ENCODE measurements around the gene FAM78A. TPM values are rescaled to one million over a fixed set of nuclear protein-coding genes. Genes with fewer than 3 reads are reported as not detected.

Gene FAM78A
- total RNA-seq, 4 donors from 2014 or later: 1.7 to 4.0 (median 3.3) TPM

DNA sequence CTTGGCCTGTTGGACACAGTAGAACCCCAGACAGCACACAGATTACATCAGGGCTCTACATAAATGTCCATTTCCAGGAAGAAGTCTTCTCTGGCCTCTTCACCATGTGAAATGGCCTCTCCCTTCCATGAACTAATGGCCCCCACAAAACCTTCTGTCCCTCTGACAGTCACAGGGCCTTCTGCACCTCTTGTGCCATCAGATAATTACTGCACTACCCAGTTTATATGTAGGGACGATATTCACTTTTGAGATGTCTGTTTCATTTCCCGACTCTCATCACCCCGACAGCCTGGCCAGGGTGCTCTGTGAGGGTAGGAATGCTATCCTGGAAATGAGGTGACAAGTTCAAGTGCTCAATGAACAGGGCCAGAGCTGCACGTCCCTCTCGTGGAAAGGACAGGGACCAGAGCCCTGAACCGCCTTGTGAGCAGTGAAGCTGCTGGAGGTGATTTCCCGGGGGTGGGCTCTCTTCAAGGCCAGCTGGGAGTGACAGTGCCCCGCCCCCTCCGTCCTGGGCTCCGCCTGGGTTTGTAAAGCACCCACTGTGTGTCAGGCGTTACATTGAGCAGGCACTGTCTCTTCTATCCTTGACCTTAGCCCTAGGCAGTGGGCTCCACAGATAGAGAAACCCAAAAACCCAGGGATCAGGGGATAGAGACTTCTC lies 3.0 kb upstream of the FAM78A start:
- Histone ChIP-seq H3K4me3 (no peak overlapping the region), H3K36me3 (no peaks in the 10 kb centered on the region), H3K27me3 (peaks cover 0 to 70% (median 17%) of the 10 kb centered on the region in 4 donors), H3K27ac (replicated peaks in 1 of 4) (no peak overlapping the region), H3K4me1 (peaks cover 22 to 41% (median 32%) of the 10 kb centered on the region in 4 donors), H3K9me3 (no peaks in the 10 kb centered on the region)
- TF ChIP-seq CTCF (IDR thresholded peaks at IDR 0.05): no peak
- TF ChIP-seq POLR2AphosphoS5 (IDR thresholded peaks at IDR 0.05): no peak
- TF ChIP-seq POLR2A (IDR thresholded peaks at IDR 0.05; ENCODE audit: low read depth): no peak
- no peak for TF ChIP-seq EP300 (IDR thresholded peaks at IDR 0.05)
- WGBS: 78% methylated on average over 9 of the region's 11 CpGs
- DNase-seq (ENCODE audit: extremely low spot score): no peak
- intact Hi-C loops (cut with DNase I): no loop called here

DNA sequence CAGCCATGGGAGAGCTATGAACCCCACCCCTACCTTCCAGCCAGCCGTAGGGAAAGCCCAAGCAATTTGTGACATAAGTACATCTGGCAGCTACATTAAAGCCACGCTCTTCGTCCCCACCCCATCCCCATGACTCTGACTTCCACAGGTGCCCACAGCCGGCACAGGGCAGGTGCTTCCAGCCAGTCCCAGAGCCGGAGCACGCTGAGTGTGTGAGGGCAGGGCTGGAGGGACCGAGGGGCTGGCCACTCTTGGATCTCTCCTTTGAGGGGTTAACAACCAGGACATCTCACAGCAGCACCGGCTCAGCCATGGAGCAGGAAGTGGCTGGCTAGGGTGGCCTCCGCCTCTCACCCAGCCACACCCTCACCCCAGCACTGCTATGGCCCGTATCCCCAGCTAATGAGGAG lies 2.4 kb upstream of the FAM78A start:
- no peak for DNase-seq (ENCODE audit: extremely low spot score)
- TF ChIP-seq POLR2A (IDR thresholded peaks at IDR 0.05; ENCODE audit: low read depth) (no peak), EP300 (IDR thresholded peaks at IDR 0.05) (no peak), POLR2AphosphoS5 (IDR thresholded peaks at IDR 0.05) (no peak), CTCF (IDR thresholded peaks at IDR 0.05) (no peak)
- Histone ChIP-seq H3K27me3 (peaks cover 0 to 71% (median 17%) of the 10 kb centered on the region in 4 donors), H3K36me3 (no peaks in the 10 kb centered on the region), H3K4me3 (no peak overlapping the region), H3K4me1 (peaks cover 25 to 41% (median 35%) of the 10 kb centered on the region in 4 donors), H3K27ac (replicated peaks in 1 of 4) (no peak overlapping the region), H3K9me3 (no peaks in the 10 kb centered on the region)
- WGBS: 76% methylated on average over 8 of the region's 10 CpGs
- intact Hi-C loops (cut with DNase I): no loop called here

DNA sequence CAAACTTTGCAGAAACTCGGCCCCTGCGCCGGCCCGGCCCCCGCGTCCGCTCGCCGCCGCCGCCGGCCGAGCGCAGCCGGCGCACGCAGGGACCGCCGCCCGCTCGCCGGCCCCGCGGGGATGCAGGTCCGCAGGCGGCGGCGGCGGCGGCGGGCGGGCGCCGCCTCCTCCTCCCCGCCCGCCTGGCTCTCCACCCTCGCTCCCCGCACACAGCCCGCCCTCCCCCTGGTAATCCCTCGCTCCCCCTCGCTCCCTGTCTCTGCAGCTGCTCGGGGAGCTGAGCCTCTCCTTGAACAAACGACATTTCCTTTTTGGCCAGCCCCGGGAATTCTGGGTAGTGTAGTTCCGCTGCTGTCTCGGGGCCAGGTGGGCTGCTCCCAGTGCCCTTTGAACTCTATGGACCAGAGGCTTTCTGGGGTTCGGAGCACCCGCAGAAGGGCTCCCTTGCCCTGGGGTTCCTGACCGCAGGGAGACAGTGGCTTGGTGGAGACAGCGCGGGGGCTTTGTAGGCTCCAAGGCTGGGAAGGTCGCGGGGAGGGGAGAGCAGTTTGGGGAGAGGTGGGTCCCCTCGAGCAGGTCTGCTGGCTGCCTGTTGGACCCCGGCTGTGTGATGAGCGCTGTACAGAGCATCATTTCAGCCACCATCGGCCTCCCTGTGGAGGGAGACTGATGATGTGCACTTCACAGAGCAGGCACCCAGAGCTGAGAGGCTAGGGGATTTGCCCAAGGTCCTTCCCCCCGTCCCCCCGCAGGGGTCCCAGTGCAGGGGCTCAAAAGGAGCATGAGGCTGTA lies 1.8 kb upstream of the FAM78A start:
- H3K9me3 ChIP-seq: no peaks in the 10 kb centered on the region
- intact Hi-C loops (cut with DNase I): no loop called here
- peak overlapping the region; percentile 72 to 81 (median 77) for H3K4me3 ChIP-seq
- no peak for DNase-seq (ENCODE audit: extremely low spot score)
- TF ChIP-seq EP300 (IDR thresholded peaks at IDR 0.05) (no peak), POLR2AphosphoS5 (IDR thresholded peaks at IDR 0.05) (peak; percentile 42 to 77)
- peaks cover 25 to 38% (median 36%) of the 10 kb centered on the region in 4 donors for H3K4me1 ChIP-seq
- WGBS: 8% methylated on average over 19 of the region's 59 CpGs
- H3K27me3 ChIP-seq: peaks cover 0 to 67% (median 14%) of the 10 kb centered on the region in 4 donors
- peak overlapping the region; percentile 40 to 72 (median 70) for H3K27ac ChIP-seq (replicated peaks in 1 of 4)
- no peaks in the 10 kb centered on the region for H3K36me3 ChIP-seq

- WGBS: no CpG with 5 or more reads among the region's 78 CpGs
- TF ChIP-seq POLR2AphosphoS5 (IDR thresholded peaks at IDR 0.05) (no peak), CTCF (IDR thresholded peaks at IDR 0.05) (no peak), POLR2A (IDR thresholded peaks at IDR 0.05; ENCODE audit: low read depth) (no peak), EP300 (IDR thresholded peaks at IDR 0.05) (no peak)
- peak overlapping the region; percentile 40 to 72 (median 70) for H3K27ac ChIP-seq (replicated peaks in 1 of 4)
- peaks cover 27 to 34% (median 32%) of the 10 kb centered on the region in 4 donors for H3K4me1 ChIP-seq
- H3K36me3 ChIP-seq: no peaks in the 10 kb centered on the region
- peak overlapping the region; percentile 72 to 81 (median 77) for H3K4me3 ChIP-seq
- intact Hi-C loops (cut with DNase I): no loop called here
- peaks cover 0 to 60% (median 7%) of the 10 kb centered on the region in 4 donors for H3K27me3 ChIP-seq
- DNase-seq (ENCODE audit: extremely low spot score): no peak
- H3K9me3 ChIP-seq: no peaks in the 10 kb centered on the region
Observed at GRCh38 chr9:131277287-131277909, 1.1 kb upstream of the FAM78A start.

DNA sequence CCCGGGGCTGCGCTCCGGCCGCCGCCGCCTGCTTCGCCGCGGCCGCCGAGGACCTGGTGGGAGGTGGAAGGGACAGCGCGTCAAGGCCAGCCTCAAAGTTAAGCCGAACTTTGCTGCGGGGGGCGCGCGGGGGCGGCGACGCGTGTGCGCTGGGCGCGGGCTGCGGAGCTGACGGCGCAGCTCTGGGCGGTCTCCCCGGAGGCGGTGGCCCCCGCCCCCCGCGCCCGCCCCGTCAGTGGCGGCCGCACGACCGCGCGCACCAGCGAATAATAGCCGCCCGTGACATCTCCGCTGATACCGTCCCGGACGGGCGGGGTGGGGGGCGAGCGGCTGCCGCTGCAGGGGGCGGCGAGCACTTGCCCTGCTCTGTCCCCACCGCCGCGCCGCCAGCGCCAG lies 579 bp upstream of the FAM78A start:
- Histone ChIP-seq H3K27ac (replicated peaks in 1 of 4) (peak overlapping the region; percentile 40 to 72 (median 70)), H3K4me1 (peaks cover 28 to 35% (median 32%) of the 10 kb centered on the region in 4 donors), H3K36me3 (no peaks in the 10 kb centered on the region), H3K4me3 (peak overlapping the region; percentile 72 to 81 (median 77)), H3K27me3 (peaks cover 0 to 55% (median 2%) of the 10 kb centered on the region in 4 donors), H3K9me3 (no peaks in the 10 kb centered on the region)
- 0% methylated on average over 13 of the region's 60 CpGs for WGBS
- intact Hi-C loops (cut with DNase I): no loop called here
- TF ChIP-seq EP300 (IDR thresholded peaks at IDR 0.05) (no peak), POLR2A (IDR thresholded peaks at IDR 0.05; ENCODE audit: low read depth) (no peak), CTCF (IDR thresholded peaks at IDR 0.05) (no peak), POLR2AphosphoS5 (IDR thresholded peaks at IDR 0.05) (no peak)
- no peak for DNase-seq (ENCODE audit: extremely low spot score)

Data from esophagus muscularis mucosa (tissue), 4 donors.